ENCODE measurements around the gene PCDHA6.
"Not testable (repeated sequence)": the region's sequence is repeated elsewhere in the genome, so short reads cannot be mapped to it uniquely, and the experiment has no call there.

The PCDHA6 gene

GRCh38 chr5:140868721-140869554, 41.2 kb downstream of the PCDHA6 start, which contains the start of gene PCDHA11:
Gene PCDHA11, plus strand, starts transcription at chr5:140868957. Its CDS starts 147 bp downstream, at chr5:140869104.
- DNase-seq, result no peak

DNA sequence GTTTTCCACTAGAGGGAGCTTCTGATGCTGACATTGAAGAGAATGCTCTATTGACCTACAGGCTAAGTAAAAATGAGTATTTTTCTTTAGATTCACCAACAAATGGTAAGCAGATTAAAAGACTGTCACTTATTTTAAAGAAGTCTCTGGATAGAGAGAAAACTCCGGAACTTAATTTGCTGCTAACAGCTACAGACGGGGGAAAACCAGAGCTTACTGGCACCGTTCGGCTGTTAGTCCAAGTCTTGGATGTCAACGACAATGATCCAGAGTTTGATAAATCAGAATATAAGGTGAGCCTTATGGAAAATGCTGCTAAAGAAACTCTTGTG, 41.8 kb downstream of the PCDHA6 start:
- no peak for DNase-seq

DNA sequence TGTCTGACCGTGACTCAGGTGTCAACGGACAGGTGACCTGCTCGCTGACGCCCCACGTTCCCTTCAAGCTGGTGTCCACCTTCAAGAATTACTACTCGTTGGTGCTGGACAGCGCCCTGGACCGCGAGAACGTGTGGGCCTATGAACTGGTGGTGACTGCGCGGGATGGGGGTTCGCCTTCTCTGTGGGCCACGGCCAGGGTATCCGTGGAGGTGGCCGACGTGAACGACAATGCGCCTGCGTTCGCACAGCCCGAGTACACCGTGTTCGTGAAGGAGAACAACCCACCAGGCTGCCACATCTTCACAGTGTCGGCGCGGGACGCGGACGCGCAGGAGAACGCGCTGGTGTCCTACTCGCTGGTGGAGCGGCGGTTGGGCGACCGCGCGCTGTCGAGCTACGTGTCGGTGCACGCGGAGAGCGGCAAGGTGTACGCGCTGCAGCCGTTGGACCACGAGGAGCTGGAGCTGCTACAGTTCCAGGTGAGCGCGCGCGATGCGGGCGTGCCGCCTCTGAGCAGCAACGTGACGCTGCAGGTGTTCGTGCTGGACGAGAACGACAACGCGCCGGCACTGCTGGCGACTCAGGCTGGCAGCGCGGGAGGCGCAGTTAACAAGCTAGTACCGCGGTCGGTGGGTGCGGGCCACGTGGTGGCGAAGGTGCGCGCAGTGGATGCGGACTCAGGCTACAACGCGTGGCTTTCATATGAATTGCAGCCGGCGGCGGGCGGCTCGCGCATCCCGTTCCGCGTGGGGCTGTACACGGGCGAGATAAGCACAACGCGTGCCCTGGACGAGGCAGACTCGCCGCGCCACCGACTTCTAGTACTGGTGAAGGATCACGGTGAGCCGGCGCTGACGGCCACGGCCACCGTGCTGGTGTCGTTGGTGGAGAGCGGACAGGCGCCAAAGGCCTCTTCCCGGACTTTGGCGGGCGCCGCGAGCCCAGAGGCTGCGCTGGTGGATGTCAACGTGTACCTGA, 42.8 kb downstream of the PCDHA6 start:
- no peak for DNase-seq

GRCh38 chr5:140875085-140876065, 47.6 kb downstream of the PCDHA6 start, which contains the start of gene PCDHA12:
Gene PCDHA12, plus strand, starts transcription at chr5:140875308. Its CDS starts 165 bp downstream, at chr5:140875473.
- DNase-seq, result no peak

DNA sequence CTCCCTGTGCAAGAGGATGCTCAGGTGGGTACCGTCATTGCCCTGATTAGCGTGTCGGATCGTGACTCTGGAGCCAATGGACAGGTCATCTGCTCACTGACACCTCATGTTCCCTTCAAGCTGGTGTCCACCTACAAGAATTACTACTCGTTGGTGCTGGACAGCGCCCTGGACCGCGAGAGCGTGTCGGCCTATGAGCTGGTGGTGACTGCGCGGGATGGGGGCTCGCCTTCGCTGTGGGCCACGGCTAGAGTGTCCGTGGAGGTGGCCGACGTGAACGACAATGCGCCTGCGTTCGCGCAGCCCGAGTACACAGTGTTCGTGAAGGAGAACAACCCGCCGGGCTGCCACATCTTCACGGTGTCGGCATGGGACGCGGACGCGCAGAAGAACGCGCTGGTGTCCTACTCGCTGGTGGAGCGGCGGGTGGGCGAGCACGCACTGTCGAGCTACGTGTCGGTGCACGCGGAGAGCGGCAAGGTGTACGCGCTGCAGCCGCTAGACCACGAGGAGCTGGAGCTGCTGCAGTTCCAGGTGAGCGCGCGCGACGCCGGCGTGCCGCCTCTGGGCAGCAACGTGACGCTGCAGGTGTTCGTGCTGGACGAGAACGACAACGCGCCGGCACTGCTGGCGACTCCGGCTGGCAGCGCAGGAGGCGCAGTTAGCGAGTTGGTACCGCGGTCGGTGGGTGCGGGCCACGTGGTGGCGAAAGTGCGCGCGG, 48.9 kb downstream of the PCDHA6 start:
- DNase-seq, result not testable (repeated sequence)

GRCh38 chr5:140877262-140877581, 49.5 kb downstream of the PCDHA6 start:
- no peak for DNase-seq

Data from T-helper 9 cell (primary cell).